H1 (cell line): Measurements from ENCODE around the gene CYP2W1. TPM values are rescaled to one million over a fixed set of nuclear protein-coding genes. Genes with fewer than 3 reads are reported as not detected.

ENCODE experiments used
- CTCF ChIA-PET: fragments of 300-600 bp; sonication (Branson Sonifier 250); formaldehyde crosslinking; loops from one replicate; lab custom pipeline; 2021; ENCODE audit not compliant: partially characterized antibody; lab: Charles Lee
- POLR2A ChIA-PET: fragments of 300-600 bp; sonication (Branson Sonifier 250); formaldehyde crosslinking; loops from one replicate; lab custom pipeline; 2021; ENCODE audit warnings: inconsistent platforms; ENCODE audit not compliant: partially characterized antibody; lab: Charles Lee
- DNase-seq, 2 experiments: peaks; one replicate each; pipeline versions ENCODE4 v3.0.0 to v3.0.0-alpha.2; 2010 to 2022; ENCODE audit warnings: low spot score in 2 of 2, low read depth in 1 of 2, mixed read lengths in 1 of 2
- FAIRE-seq: peaks from 2 replicates; lab custom pipeline; 2011; peaks lifted over from hg19 to GRCh38; lab: Jason Lieb, UNC
- H2AFZ ChIP-seq: 2 replicates; pipeline ENCODE4 v1.8.1; 2012; ENCODE audit warnings: low read length, inconsistent platforms
- H2AK5ac ChIP-seq: 2 replicates; pipeline ENCODE4 v1.6.1; 2013; ENCODE audit warnings: low read depth, low read length
- H2BK120ac ChIP-seq: replicated peaks from 2 replicates; pipeline ENCODE3; 2013; ENCODE audit warnings: low read depth, low read length, inconsistent platforms
- H2BK12ac ChIP-seq: 2 replicates; pipeline ENCODE4 v1.6.1; 2013; ENCODE audit warnings: low read depth, low read length
- H2BK15ac ChIP-seq: 2 replicates; pipeline ENCODE4 v1.6.1; 2013; ENCODE audit warnings: low read length
- H2BK20ac ChIP-seq: 2 replicates; pipeline ENCODE4 v1.6.1; 2013; ENCODE audit warnings: low read length
- H2BK5ac ChIP-seq: 2 replicates; pipeline ENCODE4 v1.6.1; 2013; ENCODE audit warnings: low read depth, low read length
- H3K14ac ChIP-seq: 2 replicates; pipeline ENCODE4 v1.6.1; 2013; ENCODE audit warnings: inconsistent platforms; ENCODE audit not compliant: insufficient read length
- H3K18ac ChIP-seq: 2 replicates; pipeline ENCODE4 v1.6.1; 2013; ENCODE audit warnings: low read length; ENCODE audit errors: extremely low read depth
- H3K23ac ChIP-seq: 2 replicates; pipeline ENCODE4 v1.6.1; 2013; ENCODE audit warnings: inconsistent platforms; ENCODE audit not compliant: insufficient read length
- H3K23me2 ChIP-seq: 2 replicates; pipeline ENCODE4 v1.6.1; 2013; ENCODE audit warnings: low read depth, low read length
- H3K27ac ChIP-seq: 2 replicates; pipeline ENCODE4 v1.6.1; 2011; ENCODE audit warnings: low read depth, low read length, inconsistent platforms
- H3K27me3 ChIP-seq, 4 experiments: replicated peaks in 1 of 4; 1 replicate in 1 of 4; 2 replicates in 3 of 4; pipeline versions ENCODE4 v1.6.1 to v1.8.1; 2011 to 2013; ENCODE audit warnings: low read length in 3 of 4, mild to moderate bottlenecking in 3 of 4, inconsistent platforms in 2 of 4, mixed read lengths in 2 of 4, moderate library complexity in 1 of 4; ENCODE audit not compliant: control insufficient read depth in 3 of 4, insufficient read depth in 3 of 4; ENCODE audit errors: extremely low read depth in 1 of 4
- H3K36me3 ChIP-seq, 4 experiments: 2 replicates each; pipeline versions ENCODE4 v1.6.1 to v1.8.1; 2011 to 2013; ENCODE audit warnings: mild to moderate bottlenecking in 4 of 4, low read length in 3 of 4, moderate library complexity in 2 of 4, control low read depth in 1 of 4, inconsistent platforms in 1 of 4; ENCODE audit not compliant: insufficient read depth in 4 of 4, control insufficient read depth in 2 of 4
- H3K4ac ChIP-seq: replicated peaks from 2 replicates; pipeline ENCODE3; 2013; ENCODE audit warnings: low read length, low read depth, mixed read lengths, inconsistent platforms; ENCODE audit not compliant: insufficient read length
- H3K4me1 ChIP-seq, 4 experiments: replicated peaks in 1 of 4; 1 replicate in 1 of 4; 2 replicates in 3 of 4; pipeline versions ENCODE4 v1.6.1 to v1.8.1; 2011 to 2013; ENCODE audit warnings: low read length in 3 of 4, inconsistent platforms in 2 of 4, mixed read lengths in 1 of 4; ENCODE audit not compliant: insufficient read depth in 4 of 4, control insufficient read depth in 3 of 4
- H3K4me2 ChIP-seq, 2 experiments: 2 replicates each; pipeline versions ENCODE4 v1.6.1 to v1.8.1; 2011 to 2013; ENCODE audit warnings: low read depth in 2 of 2, low read length in 2 of 2, control low read depth in 1 of 2, inconsistent platforms in 1 of 2, mild to moderate bottlenecking in 1 of 2; ENCODE audit not compliant: insufficient read depth in 1 of 2
- H3K4me3 ChIP-seq, 4 experiments: fragments of 200-600, 300-600 bp in 1 of 4; sonication (generic), shearing (Covaris generic), sonication (Bioruptor Twin) in 1 of 4; 2 replicates each; pipeline versions ENCODE4 v1.5.1 to v1.8.1; 2011 to 2016; ENCODE audit warnings: low read length in 4 of 4, low read depth in 3 of 4, control low read depth in 2 of 4, inconsistent platforms in 2 of 4, mild to moderate bottlenecking in 2 of 4, mixed read lengths in 1 of 4, moderate library complexity in 1 of 4; ENCODE audit not compliant: insufficient read depth in 2 of 4; ENCODE audit errors: extremely low read depth in 1 of 4
- H3K56ac ChIP-seq: replicated peaks from 2 replicates; pipeline ENCODE3; 2013; ENCODE audit warnings: low read depth, mild to moderate bottlenecking, mixed read lengths, low read length, inconsistent platforms; ENCODE audit not compliant: insufficient read length
- H3K79me1 ChIP-seq: 2 replicates; pipeline ENCODE4 v1.6.1; 2013; ENCODE audit warnings: low read depth, low read length, control low read depth
- H3K79me2 ChIP-seq, 2 experiments: 2 replicates each; pipeline versions ENCODE4 v1.6.1 to v1.8.1; 2012 to 2013; ENCODE audit warnings: low read length in 2 of 2, mild to moderate bottlenecking in 2 of 2, inconsistent platforms in 1 of 2; ENCODE audit not compliant: insufficient read depth in 2 of 2, control insufficient read depth in 1 of 2
- H3K9ac ChIP-seq, 4 experiments: replicated peaks in 1 of 4; 1 replicate in 1 of 4; 2 replicates in 3 of 4; pipeline versions ENCODE4 v1.6.1 to v1.8.1; 2011 to 2013; ENCODE audit warnings: low read depth in 3 of 4, low read length in 3 of 4, control low read depth in 2 of 4, mild to moderate bottlenecking in 2 of 4, moderate library complexity in 2 of 4, inconsistent platforms in 1 of 4; ENCODE audit errors: extremely low read depth in 1 of 4
- H3K9me3 ChIP-seq, 2 experiments: 2 replicates each; pipeline versions ENCODE4 v1.6.1 to v1.8.1; 2012 to 2013; ENCODE audit warnings: mild to moderate bottlenecking in 2 of 2, moderate library complexity in 2 of 2, control low read depth in 1 of 2, inconsistent platforms in 1 of 2, low read depth in 1 of 2, low read length in 1 of 2, mixed read lengths in 1 of 2; ENCODE audit not compliant: insufficient read depth in 2 of 2
- H4K20me1 ChIP-seq, 2 experiments: replicated peaks in 1 of 2; 2 replicates each; pipeline versions ENCODE3 to v1.8.1; 2011 to 2013; ENCODE audit warnings: inconsistent platforms in 2 of 2, low read length in 2 of 2, mild to moderate bottlenecking in 1 of 2; ENCODE audit not compliant: insufficient read depth in 2 of 2, control insufficient read depth in 1 of 2
- H4K5ac ChIP-seq: 2 replicates; pipeline ENCODE4 v1.6.1; 2013; ENCODE audit warnings: low read length, low read depth, mixed read lengths, inconsistent platforms; ENCODE audit not compliant: insufficient read length
- H4K8ac ChIP-seq: 2 replicates; pipeline ENCODE4 v1.8.0; 2013; ENCODE audit warnings: mild to moderate bottlenecking, moderate library complexity, low read length, inconsistent platforms; ENCODE audit not compliant: insufficient read depth; ENCODE audit errors: extremely low read depth
- H4K91ac ChIP-seq: replicated peaks from 2 replicates; pipeline ENCODE3; 2013; ENCODE audit warnings: low read length, mixed read lengths, inconsistent platforms; ENCODE audit not compliant: insufficient read length
- CBX8 ChIP-seq: fragments of 300-800, 300-1000 bp; sonication (generic); IDR thresholded peaks from 2 replicates; pipeline ENCODE4 v1.7.1; 2016; ENCODE audit warnings: low read depth, low read length, borderline replicate concordance
- CREB1 ChIP-seq: IDR thresholded peaks from 2 replicates; pipeline ENCODE4 v1.6.1; 2012; ENCODE audit warnings: inconsistent platforms
- EGR1 ChIP-seq: IDR thresholded peaks from 2 replicates; pipeline ENCODE4 v1.6.1; 2011; ENCODE audit warnings: low read depth, low read length, borderline replicate concordance
- EP300 ChIP-seq, 2 experiments: IDR thresholded peaks; 1 replicate in 1 of 2; 2 replicates in 1 of 2; pipeline ENCODE4 v1.6.1; 2011 to 2012; ENCODE audit warnings: low read depth in 2 of 2, low read length in 2 of 2, mild to moderate bottlenecking in 2 of 2, borderline replicate concordance in 1 of 2, inconsistent platforms in 1 of 2, moderate library complexity in 1 of 2
- KDM1A ChIP-seq: fragments of 200-600, 300-600 bp; sonication (generic); IDR thresholded peaks from 2 replicates; pipeline ENCODE4 v1.7.1; 2016; ENCODE audit warnings: mild to moderate bottlenecking, low read length, borderline replicate concordance
- KDM5A ChIP-seq: fragments of 200-600 bp; IDR thresholded peaks from 2 replicates; pipeline ENCODE4 v1.7.1; 2012; ENCODE audit warnings: mild to moderate bottlenecking, low read length, inconsistent platforms, mixed read lengths
- MAFK ChIP-seq: IDR thresholded peaks from 2 replicates; pipeline ENCODE4 v1.6.1; 2012; ENCODE audit warnings: low read depth, mild to moderate bottlenecking, improper control_type of control experiment, low read length
- NANOG ChIP-seq: IDR thresholded peaks from 2 replicates; pipeline ENCODE4 v1.6.1; 2011; ENCODE audit warnings: low read length, low read depth, mild to moderate bottlenecking, inconsistent platforms; ENCODE audit not compliant: insufficient read depth, poor library complexity, severe bottlenecking
- PHF8 ChIP-seq: fragments of 200-600 bp; sonication (generic); conservative IDR thresholded peaks from 2 replicates; pipeline ENCODE4 v1.7.1; 2012; ENCODE audit warnings: low read depth, mild to moderate bottlenecking, inconsistent platforms, low read length, moderate library complexity
- POLR2A ChIP-seq, 2 experiments: IDR thresholded peaks; 1 replicate in 1 of 2; 2 replicates in 1 of 2; pipeline ENCODE4 v1.6.1; 2011; ENCODE audit warnings: low read depth in 2 of 2, low read length in 2 of 2, mild to moderate bottlenecking in 2 of 2; ENCODE audit errors: control extremely low read depth in 1 of 2
- SIX5 ChIP-seq: IDR thresholded peaks from 2 replicates; pipeline ENCODE4 v1.6.1; 2011; ENCODE audit warnings: mild to moderate bottlenecking, low read depth, low read length
- TCF12 ChIP-seq: IDR thresholded peaks from 2 replicates; pipeline ENCODE4 v1.6.1; 2011; ENCODE audit warnings: low read depth, mild to moderate bottlenecking, low read length
- USF2 ChIP-seq: IDR thresholded peaks from 2 replicates; pipeline ENCODE4 v1.6.1; 2011; ENCODE audit warnings: low read length, improper control_type of control experiment
- ZNF274 ChIP-seq: IDR thresholded peaks from 2 replicates; pipeline ENCODE4 v1.7.0; 2012; ENCODE audit warnings: low read length, borderline replicate concordance; ENCODE audit errors: extremely low read depth
- WGBS, 2 experiments: shearing (Covaris generic) in 1 of 2; methylation state at CpG; one replicate each; pipeline versions ENCODE4 v1.1.6 to v1.1.7; 2013 to 2015; ENCODE audit warnings: low lambda C conversion rate in 2 of 2, mixed read lengths in 2 of 2, inconsistent platforms in 1 of 2, low coverage in 1 of 2, missing lambda C conversion rate in 1 of 2; ENCODE audit not compliant: insufficient replicate concordance in 2 of 2, insufficient coverage in 1 of 2, insufficient read length in 1 of 2; ENCODE audit errors: extremely low coverage in 1 of 2, missing lambda C conversion rate in 1 of 2; 5-methylcytosine and 5-hydroxymethylcytosine counted together
- polyA plus RNA-seq, 7 experiments: library from polyadenylated mRNA; depleted of rRNA in 3 of 7; stranded (reverse) in 5 of 7; unstranded in 2 of 7; fragments of >200 nt in 5 of 7; fragments of 200-250 nt in 2 of 7; gene quantifications; 1 replicate in 5 of 7; 2 replicates in 1 of 7; 4 replicates in 1 of 7; pipeline versions ENCODE4 v1.2.1 to v1.2.3, GENCODE V29; 2011 to 2013; ENCODE audit warnings: missing spikeins in 2 of 7, mixed read lengths in 2 of 7
- total RNA-seq: library from RNA; stranded (reverse); fragmentation: NEBNext Ultra II Directional; extraction: Animal tissue kit (Norgen Biotek cat#: 25700); gene quantifications from 2 replicates; pipeline ENCODE4 v1.2.1, GENCODE V29; 2021

The CYP2W1 gene
- total and polyA plus RNA-seq, 2 of the 8 experiments (the other 6 are each of a cell fraction or from before 2014, with no cell fraction given) = not detected

GRCh38 chr7:1018334-1018695 lies 35.3 kb downstream of the CYP2W1 start:
- Histone ChIP-seq H2BK15ac (no peak overlapping the region), H3K27me3 (no peaks in the 10 kb centered on the region), H3K18ac (no peak overlapping the region), H3K23me2 (no peaks in the 10 kb centered on the region), H2AK5ac (0 out of 2 replicates have a peak overlapping the region, but pooled peaks have one; percentile 24), H3K4me1 (no peaks in the 10 kb centered on the region), H3K36me3 (no peaks in the 10 kb centered on the region; a peak in 1 of 8 replicates), H2BK12ac (no peak overlapping the region), H2AFZ (no peak overlapping the region), H3K4me2 (no peak overlapping the region), H2BK20ac (no peak overlapping the region), H4K5ac (no peak overlapping the region), H3K4ac (no peak overlapping the region), H2BK120ac (no peak overlapping the region), H2BK5ac (no peak overlapping the region; the same call in 1 of the 2 replicates), H3K27ac (no peak overlapping the region), H3K9ac (no peak overlapping the region), H3K9me3 (peaks cover 0 to 8% of the 10 kb centered on the region in 2 experiments; a peak in 1 of 4 replicates), H4K91ac (no peak overlapping the region), H3K4me3 (no peak overlapping the region), H3K14ac (no peak overlapping the region), H3K23ac (no peak overlapping the region), H4K20me1 (peaks cover 1 to 6% of the 10 kb centered on the region in 2 experiments), H3K79me1 (peaks cover 8% of the 10 kb centered on the region), H3K56ac (no peak overlapping the region), H4K8ac (peak overlapping the region; percentile 68), H3K79me2 (no peaks in the 10 kb centered on the region; a peak in 1 of 4 replicates)
- FAIRE-seq = no peak
- ChIA-PET POLR2A (interaction anchor here (1.2 kb wide), 1 partner anchor 9 kb away, joined by 3 read pairs; no protein-coding TSS in a partner anchor), CTCF (interaction anchor here (0.6 to 10.9 kb wide), 6 partner anchors 24 to 1891 kb away, joined by 3 to 117 read pairs (median 4); no protein-coding TSS in a partner anchor)
- 90% methylated on average over 13 of the region's 13 CpGs; no CpG with 5 or more reads in 1 of the 2 experiments for WGBS, 2 experiments
- DNase-seq = no peak
- TF ChIP-seq TCF12 (no peak), EGR1 (no peak), USF2 (no peak), POLR2A (IDR thresholded peaks at IDR 0.05; ENCODE audit: control extremely low read depth in 1 of 2, low read depth in 2 of 2, low read length in 2 of 2) (no peak), KDM5A (no peak), PHF8 (no peak), MAFK (no peak), SIX5 (no peak), KDM1A (no peak), NANOG (no peak), CREB1 (no peak), EP300 (IDR thresholded peaks at IDR 0.05; ENCODE audit: borderline replicate concordance in 1 of 2, low read depth in 2 of 2, low read length in 2 of 2) (no peak), ZNF274 (no peak), CBX8 (no peak)
